Thoracic aorta (tissue), 2 donors: Measurements from ENCODE around the gene ABHD1. TPM values are rescaled to one million over a fixed set of nuclear protein-coding genes. Genes with fewer than 3 reads are reported as not detected.

Experiments
- ATAC-seq: fragments of 150-250 bp; one replicate; pipeline ENCODE4 v1.8.0; 2017; ENCODE audit warnings: low read depth; ENCODE audit not compliant: insufficient number of reproducible peaks, low FRiP score
- DNase-seq: peaks from one replicate; pipeline ENCODE4 v3.0.0-alpha.2; 2020; ENCODE audit warnings: low spot score
- H3K27ac ChIP-seq, 2 donors: fragments of 200-600 bp; sonication (generic); 1 replicate in 1 of 2; 2 replicates in 1 of 2; pipeline ENCODE4 v1.5.1; 2016; ENCODE audit warnings: mild to moderate bottlenecking in 2 of 2, moderate library complexity in 2 of 2
- H3K27me3 ChIP-seq: fragments of 200-600 bp; sonication (generic); replicated peaks from 2 replicates; pipeline ENCODE4 v1.6.0; 2016; ENCODE audit warnings: mild to moderate bottlenecking; ENCODE audit not compliant: insufficient read depth
- H3K36me3 ChIP-seq: fragments of 200-600 bp; sonication (generic); one replicate; pipeline ENCODE4 v1.5.1; 2016
- H3K4me1 ChIP-seq, 2 donors: fragments of 200-600 bp; sonication (generic); 1 replicate in 1 of 2; 2 replicates in 1 of 2; pipeline versions ENCODE4 v1.5.1 to v1.6.0; 2016; ENCODE audit warnings: low read depth in 2 of 2, mild to moderate bottlenecking in 1 of 2; ENCODE audit not compliant: control insufficient read depth in 1 of 2
- H3K4me3 ChIP-seq: fragments of 200-600 bp; sonication (generic); 2 replicates; pipeline ENCODE4 v1.5.1; 2016; ENCODE audit warnings: mild to moderate bottlenecking
- H3K9me3 ChIP-seq: fragments of 200-600 bp; sonication (generic); 2 replicates; pipeline ENCODE4 v1.5.1; 2016
- total RNA-seq, 2 donors: library from RNA; depleted of rRNA; stranded (reverse); fragments of >200 nt; gene quantifications; one replicate each; pipeline versions ENCODE4 v1.1.0 to v1.2.3, GENCODE V29; 2016
- TF ChIP-seq, protein P1 (sequence below): fragments of 200-600 bp; sonication (generic); IDR thresholded peaks from one replicate; pipeline ENCODE4 v1.5.1; 2019; ENCODE audit warnings: antibody characterized with exemption

The ABHD1 gene
- total RNA-seq, 2 donors from 2014 or later, result 0.27 TPM; not detected in 1

DNA sequence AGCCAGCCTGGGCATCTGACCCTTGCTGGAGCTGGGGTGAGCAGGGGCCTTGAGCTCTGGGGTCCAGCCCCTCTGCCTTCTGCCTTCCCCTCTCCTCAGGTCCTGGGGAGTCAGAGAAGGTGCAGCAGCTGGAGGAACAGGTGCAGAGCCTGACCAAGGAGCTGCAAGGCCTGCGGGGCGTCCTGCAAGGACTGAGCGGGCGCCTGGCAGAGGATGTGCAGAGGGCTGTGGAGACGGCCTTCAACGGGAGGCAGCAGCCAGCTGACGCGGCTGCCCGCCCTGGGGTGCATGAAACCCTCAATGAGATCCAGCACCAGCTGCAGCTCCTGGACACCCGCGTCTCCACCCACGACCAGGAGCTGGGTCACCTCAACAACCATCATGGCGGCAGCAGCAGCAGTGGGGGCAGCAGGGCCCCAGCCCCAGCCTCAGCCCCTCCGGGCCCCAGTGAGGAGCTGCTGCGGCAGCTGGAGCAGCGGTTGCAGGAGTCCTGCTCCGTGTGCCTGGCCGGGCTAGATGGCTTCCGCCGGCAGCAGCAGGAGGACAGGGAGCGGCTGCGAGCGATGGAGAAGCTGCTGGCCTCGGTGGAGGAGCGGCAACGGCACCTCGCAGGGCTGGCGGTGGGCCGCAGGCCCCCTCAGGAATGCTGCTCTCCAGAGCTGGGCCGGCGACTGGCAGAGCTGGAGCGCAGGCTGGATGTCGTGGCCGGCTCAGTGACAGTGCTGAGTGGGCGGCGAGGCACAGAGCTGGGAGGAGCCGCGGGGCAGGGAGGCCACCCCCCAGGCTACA lies 41.4 kb upstream of the ABHD1 start:
- H3K9me3 ChIP-seq, result no peaks in the 10 kb centered on the region
- TF ChIP-seq, protein P1, sequence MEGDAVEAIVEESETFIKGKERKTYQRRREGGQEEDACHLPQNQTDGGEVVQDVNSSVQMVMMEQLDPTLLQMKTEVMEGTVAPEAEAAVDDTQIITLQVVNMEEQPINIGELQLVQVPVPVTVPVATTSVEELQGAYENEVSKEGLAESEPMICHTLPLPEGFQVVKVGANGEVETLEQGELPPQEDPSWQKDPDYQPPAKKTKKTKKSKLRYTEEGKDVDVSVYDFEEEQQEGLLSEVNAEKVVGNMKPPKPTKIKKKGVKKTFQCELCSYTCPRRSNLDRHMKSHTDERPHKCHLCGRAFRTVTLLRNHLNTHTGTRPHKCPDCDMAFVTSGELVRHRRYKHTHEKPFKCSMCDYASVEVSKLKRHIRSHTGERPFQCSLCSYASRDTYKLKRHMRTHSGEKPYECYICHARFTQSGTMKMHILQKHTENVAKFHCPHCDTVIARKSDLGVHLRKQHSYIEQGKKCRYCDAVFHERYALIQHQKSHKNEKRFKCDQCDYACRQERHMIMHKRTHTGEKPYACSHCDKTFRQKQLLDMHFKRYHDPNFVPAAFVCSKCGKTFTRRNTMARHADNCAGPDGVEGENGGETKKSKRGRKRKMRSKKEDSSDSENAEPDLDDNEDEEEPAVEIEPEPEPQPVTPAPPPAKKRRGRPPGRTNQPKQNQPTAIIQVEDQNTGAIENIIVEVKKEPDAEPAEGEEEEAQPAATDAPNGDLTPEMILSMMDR, result no peak
- peaks cover 14% of the 10 kb centered on the region for H3K36me3 ChIP-seq
- no peak overlapping the region for H3K4me3 ChIP-seq
- peak overlapping the region in 1 of 2 donors; percentile 60 for H3K27ac ChIP-seq
- no peaks in the 10 kb centered on the region for H3K27me3 ChIP-seq
- H3K4me1 ChIP-seq, result peaks cover 36 to 66% of the 10 kb centered on the region in 2 donors
- ATAC-seq (no peak), DNase-seq (no peak)

DNA sequence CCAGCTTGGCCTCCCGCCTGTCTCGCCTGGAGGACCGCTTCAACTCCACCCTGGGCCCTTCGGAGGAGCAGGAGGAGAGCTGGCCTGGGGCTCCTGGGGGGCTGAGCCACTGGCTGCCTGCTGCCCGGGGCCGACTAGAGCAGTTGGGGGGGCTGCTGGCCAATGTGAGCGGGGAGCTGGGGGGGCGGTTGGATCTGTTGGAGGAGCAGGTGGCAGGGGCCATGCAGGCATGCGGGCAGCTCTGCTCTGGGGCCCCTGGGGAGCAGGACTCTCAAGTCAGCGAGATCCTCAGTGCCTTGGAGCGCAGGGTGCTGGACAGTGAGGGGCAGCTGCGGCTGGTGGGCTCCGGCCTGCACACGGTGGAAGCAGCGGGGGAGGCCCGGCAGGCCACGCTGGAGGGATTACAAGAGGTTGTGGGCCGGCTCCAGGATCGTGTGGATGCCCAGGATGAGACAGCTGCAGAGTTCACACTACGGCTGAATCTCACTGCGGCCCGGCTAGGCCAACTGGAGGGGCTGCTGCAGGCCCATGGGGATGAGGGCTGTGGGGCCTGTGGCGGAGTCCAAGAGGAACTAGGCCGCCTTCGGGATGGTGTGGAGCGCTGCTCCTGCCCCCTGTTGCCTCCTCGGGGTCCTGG lies 40.7 kb upstream of the ABHD1 start:
- peaks cover 35 to 66% of the 10 kb centered on the region in 2 donors for H3K4me1 ChIP-seq
- no peaks in the 10 kb centered on the region for H3K9me3 ChIP-seq
- no peak overlapping the region for H3K4me3 ChIP-seq
- ATAC-seq, result no peak
- H3K27ac ChIP-seq, result no peak overlapping the region
- TF ChIP-seq, protein P1, result no peak
- H3K36me3 ChIP-seq, result peaks cover 14% of the 10 kb centered on the region
- no peaks in the 10 kb centered on the region for H3K27me3 ChIP-seq
- no peak for DNase-seq

DNA sequence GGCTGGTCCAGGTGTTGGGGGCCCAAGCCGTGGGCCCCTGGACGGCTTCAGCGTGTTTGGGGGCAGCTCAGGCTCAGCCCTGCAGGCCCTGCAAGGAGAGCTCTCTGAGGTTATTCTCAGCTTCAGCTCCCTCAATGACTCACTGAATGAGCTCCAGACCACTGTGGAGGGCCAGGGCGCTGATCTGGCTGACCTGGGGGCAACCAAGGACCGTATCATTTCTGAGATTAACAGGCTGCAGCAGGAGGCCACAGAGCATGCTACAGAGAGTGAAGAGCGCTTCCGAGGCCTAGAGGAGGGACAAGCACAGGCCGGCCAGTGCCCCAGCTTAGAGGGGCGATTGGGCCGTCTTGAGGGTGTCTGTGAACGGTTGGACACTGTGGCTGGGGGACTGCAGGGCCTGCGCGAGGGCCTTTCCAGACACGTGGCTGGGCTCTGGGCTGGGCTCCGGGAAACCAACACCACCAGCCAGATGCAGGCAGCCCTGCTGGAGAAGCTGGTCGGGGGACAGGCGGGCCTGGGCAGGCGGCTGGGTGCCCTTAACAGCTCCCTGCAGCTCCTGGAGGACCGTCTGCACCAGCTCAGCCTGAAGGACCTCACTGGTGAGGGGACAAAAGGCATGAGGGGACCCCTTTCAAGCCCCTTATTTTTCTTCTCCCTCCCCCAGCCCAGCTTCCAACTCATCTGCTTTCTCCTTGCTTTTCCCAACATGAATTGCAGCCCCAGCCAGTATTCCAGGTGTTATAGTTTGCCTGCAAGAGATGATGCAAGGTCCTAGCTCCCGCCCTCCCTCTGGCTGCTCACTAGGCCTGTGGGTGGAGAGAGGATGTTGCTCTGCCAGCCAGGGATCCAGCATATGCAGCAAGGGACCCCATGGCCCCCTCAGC lies 40.0 kb upstream of the ABHD1 start:
- ATAC-seq, result no peak
- no peak for DNase-seq
- peaks cover 14% of the 10 kb centered on the region for H3K36me3 ChIP-seq
- H3K27me3 ChIP-seq, result no peaks in the 10 kb centered on the region
- TF ChIP-seq, protein P1, result no peak
- H3K4me3 ChIP-seq, result no peak overlapping the region
- no peak overlapping the region for H3K27ac ChIP-seq
- peaks cover 34 to 67% of the 10 kb centered on the region in 2 donors for H3K4me1 ChIP-seq
- H3K9me3 ChIP-seq, result no peaks in the 10 kb centered on the region

DNA sequence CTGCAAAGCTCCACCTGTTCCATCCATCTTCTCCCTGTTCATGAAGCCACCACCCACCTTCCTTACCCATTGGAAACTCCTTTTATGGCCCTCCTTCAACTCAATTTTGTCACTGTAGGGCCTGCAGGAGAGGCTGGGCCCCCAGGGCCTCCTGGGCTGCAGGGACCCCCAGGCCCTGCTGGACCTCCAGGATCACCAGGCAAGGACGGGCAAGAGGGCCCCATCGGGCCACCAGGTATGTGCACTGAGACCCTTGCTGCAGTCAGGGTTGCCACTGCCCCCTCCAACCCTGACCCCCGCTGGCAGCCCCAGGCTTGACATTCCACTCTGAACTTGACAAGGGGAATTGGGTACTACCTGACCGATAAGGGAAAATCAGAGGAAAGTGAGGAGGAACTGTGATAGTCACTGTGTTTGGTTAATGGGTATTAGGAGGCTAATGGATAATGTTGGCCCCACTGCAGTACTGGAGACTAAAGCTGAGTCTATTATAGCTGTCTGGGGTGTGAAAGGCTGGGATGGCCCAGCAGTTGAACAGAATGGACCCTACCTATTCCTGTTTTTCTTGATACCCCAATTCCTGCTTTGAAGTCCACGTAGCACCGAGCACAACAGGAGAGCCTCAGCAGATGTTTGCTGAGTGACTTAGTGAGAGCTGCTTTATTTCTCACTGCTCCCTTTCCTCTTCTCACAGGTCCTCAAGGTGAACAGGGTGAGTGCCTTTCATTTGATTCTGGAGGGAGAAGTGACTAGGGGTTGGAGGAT lies 39.1 kb upstream of the ABHD1 start:
- DNase-seq (no peak), ATAC-seq (no peak)
- H3K27ac ChIP-seq, result peak overlapping the region in 1 of 2 donors; percentile 87

More for the DNA sequence above, 39.1 kb upstream of the ABHD1 start:
- H3K36me3 ChIP-seq, result peaks cover 14% of the 10 kb centered on the region
- TF ChIP-seq, protein P1, result no peak
- H3K4me3 ChIP-seq, result no peak overlapping the region
- H3K27me3 ChIP-seq, result no peaks in the 10 kb centered on the region
- peaks cover 34 to 67% of the 10 kb centered on the region in 2 donors for H3K4me1 ChIP-seq
- H3K9me3 ChIP-seq, result no peaks in the 10 kb centered on the region
